Motor neuron (in vitro differentiated cells): ENCODE results near the gene CHMP6. TPM values are rescaled to one million over a fixed set of nuclear protein-coding genes. Genes with fewer than 3 reads are reported as not detected.

Experiments
- ATAC-seq, 8 experiments: fragments of 200-7000 bp; cut with Tn5 transposase; replicated peaks in 6 of 8; 2 replicates each; pipeline ENCODE4 v1.8.0; 2021; ENCODE audit warnings: mild to moderate bottlenecking in 8 of 8, moderate library complexity in 8 of 8
- H3K27ac ChIP-seq, 2 donors: fragments of 250-450 bp; sonication (Bioruptor Pico); 2 replicates each; pipeline ENCODE4 v1.9.0; 2021; ENCODE audit warnings: antibody characterized with exemption in 2 of 2, mild to moderate bottlenecking in 2 of 2, moderate library complexity in 1 of 2
- H3K4me1 ChIP-seq, 2 donors: fragments of 250-450 bp; sonication (Bioruptor Pico); replicated peaks in 1 of 2; 2 replicates each; pipeline ENCODE4 v1.6.1; 2021; ENCODE audit warnings: antibody characterized with exemption in 2 of 2, mild to moderate bottlenecking in 2 of 2, moderate library complexity in 1 of 2
- H3K4me3 ChIP-seq, 5 donors: fragments of 250-450 bp; sonication (Bioruptor Pico); 2 replicates each; pipeline ENCODE4 v1.9.0; 2021; ENCODE audit warnings: antibody characterized with exemption in 5 of 5, mild to moderate bottlenecking in 5 of 5, moderate library complexity in 4 of 5
- WGBS, 10 experiments: fragments of 450-650 bp; shearing (Covaris generic); methylation state at CpG; one replicate each; pipeline ENCODE4 v1.0.0; 2022; 5-methylcytosine and 5-hydroxymethylcytosine counted together
- in situ Hi-C, 9 experiments: fragments of 400-800 bp; cut with MboI; loops; one replicate each; pipeline ENCODE4 v1.15.0; 2021; ENCODE audit warnings: low sequenced_read_pairs in 9 of 9, low pct_unique_long_range_greater_than_20kb in 2 of 9; ENCODE audit not compliant: unreplicated experiment in 9 of 9
- total RNA-seq, 8 experiments: library from RNA; unstranded; fragments of 300-600 nt; gene quantifications; 2 replicates each; pipeline versions ENCODE4 v1.2.3 to v1.2.4, GENCODE V29; 2022

Gene CHMP6
- total RNA-seq, 8 experiments from 2014 or later: 13.1 to 27.2 (median 21.7) TPM

DNA sequence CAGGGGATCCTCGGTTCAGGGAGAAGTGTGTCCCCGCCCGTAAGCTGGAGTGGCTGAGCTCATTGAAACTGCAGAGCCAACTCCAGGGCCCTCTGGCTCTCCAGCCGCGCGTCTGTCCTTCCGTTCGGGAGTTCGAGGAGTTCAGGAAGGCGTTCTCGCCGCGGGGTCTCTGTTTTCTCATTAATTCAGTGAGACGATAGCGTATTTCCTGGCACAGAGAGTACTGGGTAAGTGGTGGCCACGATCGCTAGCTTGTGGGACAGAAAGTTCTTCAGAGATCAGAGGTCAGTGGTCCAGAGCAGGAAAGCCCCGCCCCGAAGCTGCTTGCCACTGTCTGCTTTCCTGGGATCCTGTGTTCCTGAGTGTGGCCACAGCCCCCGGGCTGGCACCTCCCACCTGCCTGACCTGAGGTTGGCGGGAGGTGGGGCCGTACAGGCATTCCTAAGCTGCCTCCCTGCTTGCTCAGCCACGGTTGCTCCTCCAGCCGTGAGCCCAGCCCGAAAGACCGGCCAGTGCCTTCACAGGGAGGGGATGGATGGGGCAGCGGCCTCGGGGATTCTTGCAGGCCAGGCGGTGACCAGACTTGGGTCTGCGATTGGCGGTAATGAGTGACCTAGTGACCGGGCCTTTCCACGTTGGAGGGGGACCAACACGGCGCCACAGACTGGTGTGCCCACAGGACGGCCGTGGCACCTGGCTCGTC, 52.2 kb downstream of the CHMP6 start:
- H3K27ac ChIP-seq: no peak overlapping the region
- H3K4me1 ChIP-seq: peaks cover 19 to 46% of the 10 kb centered on the region in 2 donors
- in situ Hi-C loops: no loop called here
- H3K4me3 ChIP-seq: no peak overlapping the region
- ATAC-seq: peak in 1 of 8 experiments; percentile 5
- WGBS, 10 experiments: 65 to 84% (median 83%) methylated on average over 4 to 9 of the region's 38 CpGs; no CpG with 5 or more reads in 7 of the 10 experiments

- in situ Hi-C loops: no loop called here
- peaks cover 19 to 51% of the 10 kb centered on the region in 2 donors for H3K4me1 ChIP-seq
- WGBS, 10 experiments: 79 to 100% (median 88%) methylated on average over 1 to 6 of the region's 14 CpGs; no CpG with 5 or more reads in 6 of the 10 experiments
- no peak overlapping the region for H3K4me3 ChIP-seq
- no peak for ATAC-seq
- no peak overlapping the region for H3K27ac ChIP-seq
Measured at GRCh38 chr17:81044428-81044763, 52.8 kb downstream of the CHMP6 start.

DNA sequence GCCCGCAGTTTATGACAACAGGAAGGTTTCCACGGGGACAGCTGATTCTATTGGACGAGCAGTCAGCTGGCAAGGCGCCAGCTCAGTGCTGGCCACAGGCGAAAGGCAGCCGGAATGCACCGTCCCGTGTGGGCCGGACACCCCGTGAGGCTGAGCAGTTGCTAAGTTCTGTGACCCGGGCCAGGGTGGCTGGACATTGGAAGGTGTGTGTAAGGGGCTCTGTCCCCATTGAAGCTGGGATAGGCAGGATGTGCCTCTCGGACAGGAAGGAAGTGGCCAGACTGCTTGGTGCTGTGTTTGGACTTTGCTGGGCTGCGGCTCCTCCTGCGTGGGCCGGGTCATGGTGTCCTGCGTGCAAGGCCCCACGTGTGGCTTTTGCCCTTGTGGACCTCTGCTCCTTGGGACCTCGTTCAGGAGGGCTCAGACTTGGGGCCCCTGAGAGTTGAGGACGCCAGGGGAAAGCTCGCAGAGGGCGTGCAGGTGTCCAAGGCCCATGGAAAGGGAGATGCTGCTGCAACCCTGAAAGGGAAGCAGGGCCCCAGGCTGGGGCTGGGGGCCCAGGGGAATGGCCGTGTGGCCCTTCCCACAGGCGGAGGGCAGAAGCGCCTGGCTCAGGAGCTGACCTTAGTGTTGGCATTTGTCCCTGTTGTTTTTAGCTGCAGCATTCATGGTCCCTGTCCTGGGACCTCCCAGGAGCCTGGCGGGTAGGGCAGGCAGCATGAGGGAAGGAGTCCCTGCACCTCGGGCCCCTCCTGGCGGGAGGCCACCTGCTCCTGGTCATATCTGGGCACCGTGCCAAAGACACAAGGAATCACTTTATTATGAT, 53.3 kb downstream of the CHMP6 start:
- ATAC-seq: peak; percentile 3 to 60 (median 12)
- whole genome bisulfite sequencing, 10 experiments: 50 to 92% (median 80%) methylated on average over 2 to 4 of the region's 28 CpGs; no CpG with 5 or more reads in 7 of the 10 experiments
- H3K27ac ChIP-seq: peak overlapping the region in 1 of 2 donors; percentile 14
- peaks cover 20 to 51% of the 10 kb centered on the region in 2 donors for H3K4me1 ChIP-seq
- H3K4me3 ChIP-seq: no peak overlapping the region
- in situ Hi-C loops: no loop called here

DNA sequence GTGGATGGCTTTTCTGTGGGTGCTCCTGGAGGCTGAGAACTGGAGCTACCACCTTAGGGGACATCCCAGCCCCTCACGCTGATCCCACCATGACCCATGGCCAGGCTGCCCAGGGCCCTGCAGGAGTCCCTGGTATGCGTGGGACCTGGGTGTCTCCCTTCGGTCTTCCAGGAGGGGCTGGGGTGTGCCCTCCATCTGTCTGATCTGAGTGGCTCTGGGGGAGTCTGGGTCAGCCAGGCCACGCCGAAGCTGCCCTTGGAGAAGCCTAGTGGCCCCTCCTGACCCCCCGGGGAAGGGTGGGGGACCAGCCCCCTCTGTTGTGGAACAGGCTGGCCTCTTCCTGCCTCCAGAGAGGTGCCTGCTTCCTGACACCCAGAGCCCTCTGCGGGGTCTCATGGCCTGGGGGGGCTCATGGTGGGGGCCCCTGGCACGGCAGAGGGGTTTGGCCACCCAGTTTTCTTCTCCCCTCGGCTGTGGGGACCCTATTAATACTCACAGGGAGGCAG, 54.0 kb downstream of the CHMP6 start:
- WGBS, 10 experiments: no CpG with 5 or more reads among the region's 9 CpGs
- in situ Hi-C loops: no loop called here
- Histone ChIP-seq H3K4me3 (no peak overlapping the region), H3K4me1 (peaks cover 13 to 50% of the 10 kb centered on the region in 2 donors), H3K27ac (no peak overlapping the region)
- peak in 1 of 8 experiments; percentile 1 for ATAC-seq

DNA sequence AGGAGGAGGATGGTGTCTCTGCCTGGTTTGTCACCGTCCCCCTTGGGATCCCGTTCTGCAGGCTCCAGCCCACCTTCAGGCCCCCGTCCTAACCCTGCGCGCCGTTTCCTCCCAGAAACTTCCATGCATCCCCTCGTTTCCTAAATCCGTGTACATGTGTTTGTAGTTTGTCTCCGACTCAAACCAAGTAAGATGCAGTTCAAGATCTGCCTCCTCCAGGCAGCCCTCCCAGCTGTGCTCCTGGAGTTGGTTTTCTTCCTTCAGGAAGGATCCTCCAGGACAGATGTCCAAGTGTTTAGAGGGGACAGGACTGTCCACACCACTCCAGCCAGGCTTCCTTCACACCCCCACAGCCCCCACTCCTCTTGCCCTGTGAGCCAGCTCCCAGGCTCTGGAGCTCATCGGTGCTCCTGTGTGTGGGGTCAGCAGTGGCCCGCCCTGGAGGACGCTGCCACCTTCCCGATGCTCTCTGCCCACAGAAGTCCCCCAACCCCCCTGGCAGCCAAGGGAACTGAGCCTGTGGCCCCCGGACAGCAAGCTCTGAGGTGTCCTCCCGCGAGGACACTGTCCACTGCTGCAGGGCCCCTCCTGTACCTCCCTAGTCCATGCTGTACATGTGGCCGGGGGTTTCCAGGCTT, 54.6 kb downstream of the CHMP6 start:
- in situ Hi-C loops: no loop called here
- no peak overlapping the region for H3K27ac ChIP-seq
- H3K4me1 ChIP-seq: peaks cover 15 to 51% of the 10 kb centered on the region in 2 donors
- H3K4me3 ChIP-seq: no peak overlapping the region
- no peak for ATAC-seq
- WGBS, 10 experiments: 20 to 100% (median 100%) methylated on average over 1 to 7 of the region's 17 CpGs; no CpG with 5 or more reads in 5 of the 10 experiments

- in situ Hi-C loops: no loop called here
- H3K4me1 ChIP-seq: peaks cover 21 to 55% of the 10 kb centered on the region in 2 donors
- H3K4me3 ChIP-seq: no peak overlapping the region
- ATAC-seq: no peak
- 10 to 100% (median 82%) methylated on average over 1 to 11 of the region's 18 CpGs; no CpG with 5 or more reads in 7 of the 10 experiments for WGBS, 10 experiments
- H3K27ac ChIP-seq: no peak overlapping the region
Measured at GRCh38 chr17:81046770-81047359, 55.2 kb downstream of the CHMP6 start.

GRCh38 chr17:81048827-81049371, 57.3 kb downstream of the CHMP6 start:
- H3K4me3 ChIP-seq: no peak overlapping the region
- H3K4me1 ChIP-seq: peaks cover 36 to 60% of the 10 kb centered on the region in 2 donors
- in situ Hi-C loops: no loop called here
- WGBS, 10 experiments: 60 to 100% (median 95%) methylated on average over 1 to 14 of the region's 28 CpGs; no CpG with 5 or more reads in 6 of the 10 experiments
- ATAC-seq: no peak
- H3K27ac ChIP-seq: no peak overlapping the region

DNA sequence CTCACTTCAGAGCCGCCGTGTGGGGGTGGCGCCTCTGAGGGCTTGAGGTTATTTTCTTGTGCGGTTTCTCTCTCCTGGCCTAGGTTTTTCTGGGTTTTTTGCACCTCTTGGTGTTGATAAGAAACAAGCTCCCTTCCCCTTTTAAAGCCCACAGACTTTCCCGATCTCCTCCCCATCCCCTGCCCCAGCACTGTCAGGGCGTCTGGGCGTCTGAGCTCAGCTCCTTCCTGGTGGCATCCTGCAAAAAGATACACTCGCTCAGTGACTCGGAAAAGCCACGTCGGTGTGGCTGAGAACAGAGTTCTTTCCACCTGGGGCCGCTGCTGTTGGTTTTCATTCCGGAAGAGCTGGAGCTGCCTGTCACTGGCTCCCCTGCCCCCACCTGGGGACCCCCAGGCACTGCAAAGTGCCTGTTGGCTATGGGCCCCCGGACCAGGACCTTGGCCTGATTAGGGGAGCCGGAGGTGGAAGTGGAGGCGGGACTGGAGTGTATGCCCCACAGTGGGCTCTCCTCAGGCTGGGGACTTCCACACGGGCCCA, 57.8 kb downstream of the CHMP6 start:
- H3K4me3 ChIP-seq: no peak overlapping the region
- 75 to 100% (median 89%) methylated on average over 1 to 5 of the region's 17 CpGs; no CpG with 5 or more reads in 4 of the 10 experiments for WGBS, 10 experiments
- no peak overlapping the region for H3K27ac ChIP-seq
- peaks cover 36 to 55% of the 10 kb centered on the region in 2 donors for H3K4me1 ChIP-seq
- ATAC-seq: no peak
- in situ Hi-C loops: no loop called here

Other genes with a start within 250 kb of the CHMP6 start
- 10 to 100 TPM; 10.2 to 42.0 (median 28.6) TPM for gene BAIAP2, start 43.3 kb downstream of the CHMP6 start, total RNA-seq
- under 1 TPM in 4 of 8 experiments, not detected in 4; 0.16 to 0.24 (median 0.21) TPM for gene PVALEF, start 173.7 kb downstream of the CHMP6 start, total RNA-seq
- 1 to 10 TPM in 6 of 8 experiments, under 1 TPM in 2; 0.36 to 8.1 (median 3.9) TPM for gene AATK, start 174.4 kb downstream of the CHMP6 start, total RNA-seq
- gene CEP131, start 231.1 kb downstream of the CHMP6 start, total RNA-seq: 10 to 100 TPM in 6 of 8 experiments, 1 to 10 TPM in 2; 5.0 to 34.3 (median 14.8) TPM
- 10 to 100 TPM in 6 of 8 experiments, 1 to 10 TPM in 2; 5.9 to 36.0 (median 10.6) TPM for gene TEPSIN, start 247.2 kb downstream of the CHMP6 start, total RNA-seq
- 100 to 1,000 TPM in 4 of 8 experiments, 10 to 100 TPM in 4; 23.9 to 200 (median 94.8) TPM for gene NDUFAF8, start 247.5 kb downstream of the CHMP6 start, total RNA-seq